HCEC 1CT (cell line): ENCODE data around the gene LATS2.

ENCODE experiments used
- DNase-seq: peaks from one replicate; pipeline ENCODE4 v3.0.0-alpha.2; 2017

Gene LATS2

GRCh38 chr13:21061029-21061763 lies at the start of gene LATS2:
LATS2 (minus strand) TSS chr13:21061586; CDS start chr13:21046026, 15,560 bp downstream.
- DNase-seq, result peak; percentile 95

GRCh38 chr13:21109168-21109567 lies 47.8 kb upstream of the LATS2 start:
- no peak for DNase-seq

GRCh38 chr13:21106089-21106488 lies 44.7 kb upstream of the LATS2 start:
- DNase-seq, result peak; percentile 63

GRCh38 chr13:21104199-21105019 lies 43.0 kb upstream of the LATS2 start:
- DNase-seq, result no peak

- DNase-seq, result no peak
Measured at GRCh38 chr13:21101865-21102576, 40.6 kb upstream of the LATS2 start.

- no peak for DNase-seq
Measured at GRCh38 chr13:21100994-21101757, 39.8 kb upstream of the LATS2 start.

- no peak for DNase-seq
Measured at GRCh38 chr13:21100211-21100610, 38.8 kb upstream of the LATS2 start.

GRCh38 chr13:21095311-21095710 lies 33.9 kb upstream of the LATS2 start:
- no peak for DNase-seq

- DNase-seq, result no peak
Measured at GRCh38 chr13:21089830-21090229, 28.4 kb upstream of the LATS2 start.

- DNase-seq, result no peak
Measured at GRCh38 chr13:21088534-21088933, 27.1 kb upstream of the LATS2 start.

- no peak for DNase-seq
Measured at GRCh38 chr13:21086929-21087328, 25.5 kb upstream of the LATS2 start.

- no peak for DNase-seq
Measured at GRCh38 chr13:21081926-21082325, 20.5 kb upstream of the LATS2 start.

- no peak for DNase-seq
Measured at GRCh38 chr13:21080593-21080891, 19.2 kb upstream of the LATS2 start.

GRCh38 chr13:21079761-21080592 lies 18.6 kb upstream of the LATS2 start:
- peak; percentile 74 for DNase-seq

GRCh38 chr13:21079221-21079620 lies 17.8 kb upstream of the LATS2 start:
- DNase-seq, result no peak

GRCh38 chr13:21078501-21078900 lies 17.1 kb upstream of the LATS2 start:
- no peak for DNase-seq

GRCh38 chr13:21077788-21078353 lies 16.5 kb upstream of the LATS2 start:
- DNase-seq, result no peak

- DNase-seq, result no peak
Measured at GRCh38 chr13:21077076-21077787, 15.8 kb upstream of the LATS2 start.

GRCh38 chr13:21076253-21076652 lies 14.9 kb upstream of the LATS2 start:
- DNase-seq, result no peak

GRCh38 chr13:21075379-21076249 lies 14.2 kb upstream of the LATS2 start:
- peak; percentile 9 for DNase-seq
